ENCODE measurements around the gene CALN1.

- TF ChIP-seq EZH2 (IDR thresholded peaks at IDR 0.05; ENCODE audit: borderline replicate concordance) (no peak), CTCF (IDR thresholded peaks at IDR 0.05; ENCODE audit: poor library complexity) (no peak), EZH2phosphoT487 (IDR thresholded peaks at IDR 0.05; ENCODE audit: low read depth, severe bottlenecking, unreplicated experiment) (no peak)
Observed at GRCh38 chr7:72219500-72219899, 192.6 kb downstream of the CALN1 start.
